Endothelial cell (in vitro differentiated cells): ENCODE results near the gene HSDL2. TPM values are rescaled to one million over a fixed set of nuclear protein-coding genes. Genes with fewer than 3 reads are reported as not detected.

Experiments
- DNase-seq: peaks from one replicate; pipeline ENCODE4 v3.0.0; 2021; ENCODE audit warnings: low spot score
- H3K27ac Mint-ChIP-seq: one replicate; pipeline ENCODE4 v1.8.0; 2021; ENCODE audit warnings: mixed read lengths, inconsistent platforms; ENCODE audit not compliant: unreplicated experiment
- H3K27me3 Mint-ChIP-seq: one replicate; pipeline ENCODE4 v1.8.0; 2021; ENCODE audit warnings: mild to moderate bottlenecking, moderate library complexity, mixed read lengths, inconsistent platforms; ENCODE audit not compliant: unreplicated experiment
- H3K36me3 Mint-ChIP-seq: one replicate; pipeline ENCODE4 v1.8.0; 2021; ENCODE audit warnings: mild to moderate bottlenecking, low read depth, mixed read lengths, inconsistent platforms; ENCODE audit not compliant: unreplicated experiment
- H3K4me1 Mint-ChIP-seq: one replicate; pipeline ENCODE4 v1.8.0; 2021; ENCODE audit warnings: mild to moderate bottlenecking, mixed read lengths, inconsistent platforms; ENCODE audit not compliant: unreplicated experiment
- H3K4me3 Mint-ChIP-seq: one replicate; pipeline ENCODE4 v1.8.0; 2021; ENCODE audit warnings: mild to moderate bottlenecking, mixed read lengths, inconsistent platforms; ENCODE audit not compliant: unreplicated experiment
- H3K9me3 Mint-ChIP-seq: one replicate; pipeline ENCODE4 v1.8.0; 2021; ENCODE audit warnings: mixed read lengths, inconsistent platforms; ENCODE audit not compliant: unreplicated experiment
- total RNA-seq: library from RNA; stranded (reverse); fragmentation: NEBNext Ultra II Directional; extraction: Animal tissue kit (Norgen Biotek cat#: 25700); gene quantifications from one replicate; pipeline ENCODE4 v1.2.1, GENCODE V29; 2021; ENCODE audit not compliant: unreplicated experiment
- TF ChIP-seq, protein P1 (sequence below): fragments of 200-600 bp; sonication (generic); IDR thresholded peaks from one replicate; pipeline ENCODE4 v1.5.0; 2021; ENCODE audit warnings: antibody characterized with exemption; ENCODE audit not compliant: unreplicated experiment

HSDL2 gene
- total RNA-seq, 1 donor from 2014 or later: 7.9 TPM

- Mint-ChIP-seq H3K27me3 (peaks cover 2% of the 10 kb centered on the region), H3K9me3 (peaks cover 15% of the 10 kb centered on the region), H3K4me3 (no peak overlapping the region), H3K4me1 (no peaks in the 10 kb centered on the region), H3K27ac (no peak overlapping the region), H3K36me3 (peaks cover 16% of the 10 kb centered on the region)
- no peak for DNase-seq
- TF ChIP-seq, protein P1, sequence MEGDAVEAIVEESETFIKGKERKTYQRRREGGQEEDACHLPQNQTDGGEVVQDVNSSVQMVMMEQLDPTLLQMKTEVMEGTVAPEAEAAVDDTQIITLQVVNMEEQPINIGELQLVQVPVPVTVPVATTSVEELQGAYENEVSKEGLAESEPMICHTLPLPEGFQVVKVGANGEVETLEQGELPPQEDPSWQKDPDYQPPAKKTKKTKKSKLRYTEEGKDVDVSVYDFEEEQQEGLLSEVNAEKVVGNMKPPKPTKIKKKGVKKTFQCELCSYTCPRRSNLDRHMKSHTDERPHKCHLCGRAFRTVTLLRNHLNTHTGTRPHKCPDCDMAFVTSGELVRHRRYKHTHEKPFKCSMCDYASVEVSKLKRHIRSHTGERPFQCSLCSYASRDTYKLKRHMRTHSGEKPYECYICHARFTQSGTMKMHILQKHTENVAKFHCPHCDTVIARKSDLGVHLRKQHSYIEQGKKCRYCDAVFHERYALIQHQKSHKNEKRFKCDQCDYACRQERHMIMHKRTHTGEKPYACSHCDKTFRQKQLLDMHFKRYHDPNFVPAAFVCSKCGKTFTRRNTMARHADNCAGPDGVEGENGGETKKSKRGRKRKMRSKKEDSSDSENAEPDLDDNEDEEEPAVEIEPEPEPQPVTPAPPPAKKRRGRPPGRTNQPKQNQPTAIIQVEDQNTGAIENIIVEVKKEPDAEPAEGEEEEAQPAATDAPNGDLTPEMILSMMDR: no peak
These were observed 16.5 kb downstream of the HSDL2 start for GRCh38 chr9:112396416-112396815.

GRCh38 chr9:112396872-112397271, 17.0 kb downstream of the HSDL2 start:
- Mint-ChIP-seq H3K27me3 (peaks cover 2% of the 10 kb centered on the region), H3K4me1 (no peaks in the 10 kb centered on the region), H3K27ac (no peak overlapping the region), H3K9me3 (peaks cover 15% of the 10 kb centered on the region), H3K36me3 (peaks cover 16% of the 10 kb centered on the region), H3K4me3 (no peak overlapping the region)
- TF ChIP-seq, protein P1: no peak
- no peak for DNase-seq

DNA sequence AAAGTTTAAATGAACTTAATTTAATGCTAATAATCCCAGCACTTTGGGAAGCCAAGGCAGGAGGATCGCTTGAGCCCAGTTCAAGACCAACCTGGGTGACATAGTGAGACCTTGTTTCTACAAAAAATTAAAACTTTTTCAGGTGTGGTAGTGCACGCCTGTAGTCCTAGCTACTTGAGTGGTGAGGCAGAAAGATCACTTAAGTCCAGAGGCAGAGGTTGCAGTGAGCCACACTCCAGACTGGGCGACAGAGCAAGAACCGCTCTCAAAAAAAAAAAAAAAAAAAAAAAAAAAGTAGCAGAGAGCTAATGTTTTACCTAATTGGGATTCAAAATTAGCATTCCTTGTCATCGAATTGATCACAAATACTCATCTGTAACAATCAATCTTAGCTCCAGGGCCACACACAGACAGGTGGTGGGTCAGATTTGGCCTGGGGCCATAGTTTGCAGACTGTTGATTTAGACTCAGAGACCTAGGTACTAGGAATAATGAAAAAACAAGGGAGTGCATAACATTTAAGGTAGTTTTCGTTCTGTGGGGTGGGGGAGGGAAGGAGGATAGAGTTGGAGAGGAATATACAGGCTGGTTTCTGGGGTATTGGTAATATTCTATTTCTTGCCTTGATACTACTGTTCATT, 21.4 kb downstream of the HSDL2 start:
- TF ChIP-seq, protein P1: no peak
- no peak for DNase-seq
- Mint-ChIP-seq H3K27ac (no peak overlapping the region), H3K36me3 (peaks cover 16% of the 10 kb centered on the region), H3K27me3 (peaks cover 2% of the 10 kb centered on the region), H3K4me3 (no peak overlapping the region), H3K9me3 (peaks cover 15% of the 10 kb centered on the region), H3K4me1 (no peaks in the 10 kb centered on the region)

GRCh38 chr9:112403614-112404201, 23.8 kb downstream of the HSDL2 start:
- DNase-seq: no peak
- TF ChIP-seq, protein P1: no peak
- Mint-ChIP-seq H3K27me3 (no peaks in the 10 kb centered on the region), H3K27ac (no peak overlapping the region), H3K4me1 (no peaks in the 10 kb centered on the region), H3K4me3 (no peak overlapping the region), H3K36me3 (peaks cover 7% of the 10 kb centered on the region), H3K9me3 (peaks cover 5% of the 10 kb centered on the region)

- no peak overlapping the region for H3K27ac Mint-ChIP-seq
- no peaks in the 10 kb centered on the region for H3K27me3 Mint-ChIP-seq
- H3K36me3 Mint-ChIP-seq: no peaks in the 10 kb centered on the region
- no peaks in the 10 kb centered on the region for H3K4me1 Mint-ChIP-seq
- TF ChIP-seq, protein P1: no peak
- H3K4me3 Mint-ChIP-seq: no peak overlapping the region
- DNase-seq: no peak
- no peaks in the 10 kb centered on the region for H3K9me3 Mint-ChIP-seq
These were observed 24.6 kb downstream of the HSDL2 start for GRCh38 chr9:112404508-112404932.
